T-helper 1 cell (primary cell): Measurements from ENCODE around the gene NFKBIZ.
"Not testable (repeated sequence)": the region's sequence is repeated elsewhere in the genome, so short reads cannot be mapped to it uniquely, and the experiment has no call there.

Source experiments
- DNase-seq, 5 donors: peaks; one replicate each; pipeline ENCODE4 v3.0.0-alpha.2; 2012 to 2020

Gene NFKBIZ

GRCh38 chr3:101876142-101876541 is 26.8 kb downstream of the NFKBIZ start:
- DNase-seq, result no peak

GRCh38 chr3:101878589-101878988 is 29.3 kb downstream of the NFKBIZ start:
- DNase-seq, result no peak

- no peak for DNase-seq
Measured at GRCh38 chr3:101879102-101879501, 29.8 kb downstream of the NFKBIZ start.

GRCh38 chr3:101879623-101880284 is 30.4 kb downstream of the NFKBIZ start:
- no peak for DNase-seq

- DNase-seq, result no peak
Measured at GRCh38 chr3:101884776-101885175, 35.5 kb downstream of the NFKBIZ start.

- DNase-seq, result not testable (repeated sequence)
Measured at GRCh38 chr3:101885584-101885983, 36.3 kb downstream of the NFKBIZ start.

- no peak for DNase-seq
Measured at GRCh38 chr3:101886626-101887025, 37.3 kb downstream of the NFKBIZ start.

- no peak for DNase-seq
Measured at GRCh38 chr3:101888653-101889052, 39.3 kb downstream of the NFKBIZ start.

GRCh38 chr3:101890716-101891115 is 41.4 kb downstream of the NFKBIZ start:
- no peak for DNase-seq

GRCh38 chr3:101892648-101893047 is 43.3 kb downstream of the NFKBIZ start:
- no peak for DNase-seq

GRCh38 chr3:101896083-101896757 is 46.9 kb downstream of the NFKBIZ start:
- no peak for DNase-seq

GRCh38 chr3:101897013-101897412 is 47.7 kb downstream of the NFKBIZ start:
- no peak for DNase-seq

- no peak for DNase-seq
Measured at GRCh38 chr3:101898039-101898438, 48.7 kb downstream of the NFKBIZ start.

- no peak for DNase-seq
Measured at GRCh38 chr3:101898752-101899169, 49.4 kb downstream of the NFKBIZ start.

- DNase-seq, result no peak
Measured at GRCh38 chr3:101900316-101900715, 51.0 kb downstream of the NFKBIZ start.

GRCh38 chr3:101900736-101901135 is 51.4 kb downstream of the NFKBIZ start:
- DNase-seq, result no peak

GRCh38 chr3:101902041-101902440 is 52.7 kb downstream of the NFKBIZ start:
- peak in 1 of 5 donors; percentile 16 for DNase-seq

GRCh38 chr3:101903451-101903871 is 54.1 kb downstream of the NFKBIZ start:
- peak in 1 of 5 donors; percentile 20 for DNase-seq

GRCh38 chr3:101905573-101905972 is 56.3 kb downstream of the NFKBIZ start:
- DNase-seq, result not testable (repeated sequence)
